ENCODE results near the gene FUS.

Gene FUS

GRCh38 chr16:31214708-31215286 is 34.9 kb downstream of the FUS start:
- no peak for DNase-seq (ENCODE audit: insufficient read length, low spot score)
- TF ChIP-seq POLR2A (IDR thresholded peaks at IDR 0.05; ENCODE audit: low read depth, low read length): no peak
- no peak for FAIRE-seq

GRCh38 chr16:31215287-31216162 is 35.6 kb downstream of the FUS start:
- no peak for TF ChIP-seq POLR2A (IDR thresholded peaks at IDR 0.05; ENCODE audit: low read depth, low read length)
- FAIRE-seq (no peak), DNase-seq (ENCODE audit: insufficient read length, low spot score) (peak; percentile 99)

DNA sequence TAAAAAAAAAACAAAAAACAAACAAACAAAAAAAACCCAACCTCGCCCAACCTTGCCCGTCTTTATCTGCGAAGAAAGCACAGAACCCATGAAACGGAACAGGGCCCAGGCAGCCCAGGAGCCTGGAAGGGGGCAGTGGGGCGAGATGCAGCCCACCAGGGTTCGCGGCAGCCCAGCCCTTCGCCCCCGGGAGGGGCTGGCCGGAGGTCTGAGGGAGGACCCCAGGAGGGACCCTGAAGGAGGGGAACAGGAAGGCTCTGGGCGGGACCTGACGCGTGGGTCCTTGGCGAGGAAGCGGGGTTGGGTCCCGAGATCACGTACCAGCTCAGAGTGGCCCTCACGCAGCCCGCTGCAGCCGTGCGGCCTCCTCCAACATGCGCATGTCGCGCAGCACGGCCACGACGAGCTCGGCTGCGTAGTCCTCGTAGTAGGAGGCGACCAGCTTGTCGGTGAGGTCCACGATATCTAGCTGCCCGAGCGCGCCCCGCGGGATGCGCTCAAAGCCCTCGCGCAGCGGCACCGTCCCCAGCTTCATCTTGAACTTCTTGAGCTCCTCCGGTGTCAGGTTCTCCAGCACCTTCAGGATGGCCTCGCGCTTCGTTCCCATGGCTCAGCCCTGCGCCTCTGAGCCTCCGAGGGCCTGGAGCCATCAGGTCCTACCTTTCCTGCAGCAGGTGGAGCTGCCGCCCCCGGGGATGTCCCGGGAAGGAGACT is 36.6 kb downstream of the FUS start, which contains the start of gene PYDC1:
Gene PYDC1 (minus strand): TSS at position 714 of the 714 bp plus-strand sequence. CDS start 107 bp downstream, at position 607.
- no peak for TF ChIP-seq POLR2A (IDR thresholded peaks at IDR 0.05; ENCODE audit: low read depth, low read length)
- no peak for FAIRE-seq

GRCh38 chr16:31217136-31217530 is 37.2 kb downstream of the FUS start:
- no peak for TF ChIP-seq POLR2A (IDR thresholded peaks at IDR 0.05; ENCODE audit: low read depth, low read length)
- no peak for FAIRE-seq
- no peak for DNase-seq (ENCODE audit: insufficient read length, low spot score)

More for the DNA sequence above, 36.6 kb downstream of the FUS start, which contains the start of gene PYDC1:
- DNase-seq (ENCODE audit: insufficient read length, low spot score): no peak

DNA sequence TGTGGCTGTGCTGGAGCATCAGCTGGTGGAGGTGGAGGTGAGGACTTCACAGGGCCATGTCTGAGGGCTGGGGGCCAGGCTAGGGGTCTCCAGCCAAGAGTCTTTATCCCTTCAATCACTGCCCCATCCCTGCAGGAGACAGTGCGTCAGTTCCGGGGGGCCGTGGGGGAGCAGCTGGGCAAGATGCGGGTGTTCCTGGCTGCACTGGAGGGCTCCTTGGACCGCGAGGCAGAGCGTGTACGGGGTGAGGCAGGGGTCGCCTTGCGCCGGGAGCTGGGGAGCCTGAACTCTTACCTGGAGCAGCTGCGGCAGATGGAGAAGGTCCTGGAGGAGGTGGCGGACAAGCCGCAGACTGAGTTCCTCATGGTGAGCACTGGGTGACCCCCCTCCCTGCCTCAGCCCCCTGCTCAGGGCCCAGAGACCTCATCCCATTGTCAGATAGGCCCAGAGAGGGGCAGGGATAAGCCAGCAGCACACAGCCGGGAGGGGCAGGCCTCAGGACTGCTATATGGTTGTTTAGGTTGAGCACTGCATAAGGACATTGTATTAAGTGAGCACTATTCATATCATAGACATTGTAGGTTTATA is 39.3 kb downstream of the FUS start:
- no peak for FAIRE-seq
- no peak for TF ChIP-seq POLR2A (IDR thresholded peaks at IDR 0.05; ENCODE audit: low read depth, low read length)

DNA sequence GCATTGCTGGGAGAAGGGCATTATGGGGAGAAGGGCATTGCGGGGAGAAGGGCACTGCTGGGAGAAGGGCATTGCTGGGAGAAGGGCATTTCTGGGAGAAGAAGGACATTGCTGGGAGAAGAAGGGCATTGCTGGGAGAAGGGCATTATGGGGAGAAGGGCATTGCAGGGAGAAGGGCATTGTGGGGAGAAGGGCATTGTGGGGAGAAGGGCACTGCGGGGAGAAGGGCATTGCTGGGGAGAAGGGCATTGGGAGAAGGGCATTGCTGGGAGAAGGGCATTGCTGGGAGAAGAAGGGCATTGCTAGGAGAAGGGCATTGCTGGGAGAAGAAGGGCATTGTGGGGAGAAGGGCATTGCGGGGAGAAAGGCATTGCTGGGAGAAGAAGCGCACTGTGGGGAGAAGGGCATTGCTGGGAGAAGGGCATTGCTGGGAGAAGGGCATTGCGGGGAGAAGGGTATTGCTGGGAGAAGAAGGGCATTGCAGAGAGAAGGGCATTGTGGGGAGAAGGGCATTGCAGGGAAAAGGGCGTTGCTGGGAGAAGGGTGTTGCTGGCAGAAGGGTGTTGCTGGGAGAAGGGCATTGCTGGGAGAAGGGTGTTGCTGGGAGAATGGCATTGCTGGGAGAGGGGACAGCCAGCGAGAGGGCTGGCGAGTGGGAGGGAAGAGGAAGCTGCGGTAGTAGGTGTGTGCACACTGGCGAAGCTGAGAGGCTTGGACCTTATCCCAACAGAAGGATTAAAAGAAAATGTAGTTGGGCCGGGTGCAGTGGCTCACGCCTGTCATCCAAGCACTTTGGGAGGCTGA is 41.6 kb downstream of the FUS start:
- no peak for TF ChIP-seq POLR2A (IDR thresholded peaks at IDR 0.05; ENCODE audit: low read depth, low read length)
- FAIRE-seq (no peak), DNase-seq (ENCODE audit: insufficient read length, low spot score) (no peak)

More for the DNA sequence above, 39.3 kb downstream of the FUS start:
- DNase-seq (ENCODE audit: insufficient read length, low spot score): no peak

GRCh38 chr16:31223044-31223443 is 43.1 kb downstream of the FUS start:
- no peak for DNase-seq (ENCODE audit: insufficient read length, low spot score)
- TF ChIP-seq POLR2A (IDR thresholded peaks at IDR 0.05; ENCODE audit: low read depth, low read length): no peak
- FAIRE-seq: no peak

- FAIRE-seq: no peak
- no peak for DNase-seq (ENCODE audit: insufficient read length, low spot score)
- TF ChIP-seq POLR2A (IDR thresholded peaks at IDR 0.05; ENCODE audit: low read depth, low read length): no peak
Observed at GRCh38 chr16:31224092-31224955, 44.4 kb downstream of the FUS start.

GRCh38 chr16:31225193-31225592 is 45.3 kb downstream of the FUS start:
- FAIRE-seq (no peak), DNase-seq (ENCODE audit: insufficient read length, low spot score) (no peak)
- TF ChIP-seq POLR2A (IDR thresholded peaks at IDR 0.05; ENCODE audit: low read depth, low read length): no peak

DNA sequence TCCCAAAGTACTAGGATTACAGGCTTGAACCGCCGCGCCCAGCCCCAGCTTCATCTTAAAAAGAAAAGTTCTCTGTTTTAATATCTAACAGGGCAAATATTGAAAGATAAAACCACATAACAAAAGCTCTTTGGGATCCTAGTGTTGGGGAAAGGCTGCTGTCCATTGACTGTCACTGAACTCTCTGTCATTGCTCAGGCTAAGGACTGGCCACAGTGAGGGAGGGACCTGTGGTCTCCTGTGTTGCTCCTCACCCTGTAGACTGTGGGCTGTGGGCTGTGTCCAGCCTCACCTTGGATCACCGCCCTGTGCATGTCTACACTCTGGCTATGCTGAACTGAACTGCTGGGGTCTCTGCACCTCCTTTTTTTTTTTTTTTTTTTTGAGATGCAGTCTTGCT is 48.3 kb downstream of the FUS start:
- TF ChIP-seq POLR2A (IDR thresholded peaks at IDR 0.05; ENCODE audit: low read depth, low read length): no peak
- DNase-seq (ENCODE audit: insufficient read length, low spot score) (no peak), FAIRE-seq (no peak)

- no peak for DNase-seq (ENCODE audit: insufficient read length, low spot score)
- FAIRE-seq: no peak
- TF ChIP-seq POLR2A (IDR thresholded peaks at IDR 0.05; ENCODE audit: low read depth, low read length): no peak
Observed at GRCh38 chr16:31229501-31229900, 49.6 kb downstream of the FUS start.

DNA sequence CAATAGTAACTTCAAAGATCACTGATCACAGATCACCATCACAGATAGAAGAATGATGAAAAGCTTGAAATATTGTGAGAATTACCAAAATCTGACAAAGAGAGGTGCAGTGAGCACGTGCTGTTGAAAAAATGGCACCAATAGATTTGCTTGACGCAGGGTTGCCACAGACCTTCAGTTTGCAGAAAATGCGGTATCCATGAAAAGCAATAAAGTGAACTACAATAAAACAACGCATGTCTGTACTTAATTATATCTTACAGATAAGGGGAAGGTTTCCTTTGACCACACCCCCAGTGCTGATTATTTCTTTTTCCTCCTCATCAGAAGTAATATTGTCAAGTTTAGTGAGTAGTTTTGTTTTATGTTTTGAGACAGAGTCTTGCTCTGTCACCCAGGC is 58.1 kb downstream of the FUS start:
- no peak for TF ChIP-seq POLR2A (IDR thresholded peaks at IDR 0.05; ENCODE audit: low read depth, low read length)
- no peak for DNase-seq (ENCODE audit: insufficient read length, low spot score)
- no peak for FAIRE-seq

Measured in H54 (cell line).